Dermis blood vessel endothelial cell (primary cell): ENCODE results near the gene SPI1. TPM values are rescaled to one million over a fixed set of nuclear protein-coding genes. Genes with fewer than 3 reads are reported as not detected.

Source experiments
- DNase-seq: peaks from one replicate; pipeline ENCODE4 v3.0.0; 2010
- total RNA-seq: library from RNA; depleted of rRNA; stranded (reverse); fragments of >200 nt; gene quantifications from 2 replicates; pipeline ENCODE4 v1.2.3, GENCODE V29; 2014

The SPI1 gene
- total RNA-seq, 1 donor from 2014 or later = not detected

GRCh38 chr11:47388697-47389576 is 10.6 kb upstream of the SPI1 start:
- no peak for DNase-seq

- no peak for DNase-seq
Observed at GRCh38 chr11:47387944-47388696, 9.8 kb upstream of the SPI1 start.

GRCh38 chr11:47384498-47384897 is 6.2 kb upstream of the SPI1 start:
- DNase-seq = no peak

- DNase-seq = no peak
Observed at GRCh38 chr11:47383071-47383470, 4.7 kb upstream of the SPI1 start.

GRCh38 chr11:47380078-47380477 is 1.7 kb upstream of the SPI1 start:
- DNase-seq = no peak

GRCh38 chr11:47379317-47379716 is 970 bp upstream of the SPI1 start:
- DNase-seq = no peak

- DNase-seq = no peak
Observed at GRCh38 chr11:47378836-47379170, 456 bp upstream of the SPI1 start.

- DNase-seq = no peak
Observed at GRCh38 chr11:47377571-47378009, 757 bp downstream of the SPI1 start.

- no peak for DNase-seq
Observed at GRCh38 chr11:47376525-47377371, 1.6 kb downstream of the SPI1 start.

- no peak for DNase-seq
Observed at GRCh38 chr11:47376107-47376524, 2.2 kb downstream of the SPI1 start.

GRCh38 chr11:47375546-47376085 is 2.7 kb downstream of the SPI1 start:
- no peak for DNase-seq

- no peak for DNase-seq
Observed at GRCh38 chr11:47375020-47375419, 3.3 kb downstream of the SPI1 start.

- DNase-seq = no peak
Observed at GRCh38 chr11:47374720-47375019, 3.7 kb downstream of the SPI1 start.

GRCh38 chr11:47373876-47374719 is 4.2 kb downstream of the SPI1 start:
- DNase-seq = peak; percentile 90

GRCh38 chr11:47372422-47372821 is 5.9 kb downstream of the SPI1 start:
- no peak for DNase-seq

- DNase-seq = no peak
Observed at GRCh38 chr11:47369676-47370075, 8.7 kb downstream of the SPI1 start.

GRCh38 chr11:47366020-47366490 is 12.3 kb downstream of the SPI1 start:
- no peak for DNase-seq

- no peak for DNase-seq
Observed at GRCh38 chr11:47361419-47361818, 16.9 kb downstream of the SPI1 start.

GRCh38 chr11:47360341-47360740 is 18.0 kb downstream of the SPI1 start:
- no peak for DNase-seq

GRCh38 chr11:47359586-47359985 is 18.8 kb downstream of the SPI1 start:
- peak; percentile 10 for DNase-seq

GRCh38 chr11:47359162-47359561 is 19.2 kb downstream of the SPI1 start:
- no peak for DNase-seq

- no peak for DNase-seq
Observed at GRCh38 chr11:47358731-47359051, 19.7 kb downstream of the SPI1 start.
